COLO829 (cell line): ENCODE data around the gene SDK1.
"Not testable (repeated sequence)": the region's sequence is repeated elsewhere in the genome, so short reads cannot be mapped to it uniquely, and the experiment has no call there.

ENCODE experiments used
- DNase-seq: peaks from one replicate; pipeline ENCODE4 v3.0.0; 2012; ENCODE audit warnings: low spot score

Gene SDK1

GRCh38 chr7:3538041-3538440 is 237.0 kb downstream of the SDK1 start:
- DNase-seq, result no peak

- no peak for DNase-seq
These were observed 239.6 kb downstream of the SDK1 start for GRCh38 chr7:3540456-3541220.

- DNase-seq, result no peak
These were observed 243.2 kb downstream of the SDK1 start for GRCh38 chr7:3544202-3544601.

GRCh38 chr7:3548815-3549214 is 247.8 kb downstream of the SDK1 start:
- DNase-seq, result no peak

GRCh38 chr7:3549601-3550000 is 248.5 kb downstream of the SDK1 start:
- DNase-seq, result no peak

GRCh38 chr7:3551536-3551935 is 250.5 kb downstream of the SDK1 start:
- DNase-seq, result no peak

GRCh38 chr7:3552499-3552898 is 251.4 kb downstream of the SDK1 start:
- no peak for DNase-seq

- no peak for DNase-seq
These were observed 257.3 kb downstream of the SDK1 start for GRCh38 chr7:3558400-3558799.

GRCh38 chr7:3559278-3559677 is 258.2 kb downstream of the SDK1 start:
- DNase-seq, result no peak

- no peak for DNase-seq
These were observed 259.4 kb downstream of the SDK1 start for GRCh38 chr7:3560495-3560894.

GRCh38 chr7:3561932-3562331 is 260.9 kb downstream of the SDK1 start:
- DNase-seq, result no peak

- no peak for DNase-seq
These were observed 263.2 kb downstream of the SDK1 start for GRCh38 chr7:3564231-3564630.

- DNase-seq, result no peak
These were observed 267.5 kb downstream of the SDK1 start for GRCh38 chr7:3568516-3568915.

- DNase-seq, result no peak
These were observed 268.6 kb downstream of the SDK1 start for GRCh38 chr7:3569643-3570042.

- no peak for DNase-seq
These were observed 272.1 kb downstream of the SDK1 start for GRCh38 chr7:3573151-3573550.

- DNase-seq, result no peak
These were observed 273.3 kb downstream of the SDK1 start for GRCh38 chr7:3574386-3574785.

- no peak for DNase-seq
These were observed 274.9 kb downstream of the SDK1 start for GRCh38 chr7:3575753-3576531.

- no peak for DNase-seq
These were observed 277.3 kb downstream of the SDK1 start for GRCh38 chr7:3578399-3578798.

- no peak for DNase-seq
These were observed 278.7 kb downstream of the SDK1 start for GRCh38 chr7:3579638-3580219.

GRCh38 chr7:3582145-3582544 is 281.1 kb downstream of the SDK1 start:
- DNase-seq, result not testable (repeated sequence)

GRCh38 chr7:3585826-3586225 is 284.8 kb downstream of the SDK1 start:
- DNase-seq, result no peak

GRCh38 chr7:3588341-3588740 is 287.3 kb downstream of the SDK1 start:
- no peak for DNase-seq

GRCh38 chr7:3589752-3590151 is 288.7 kb downstream of the SDK1 start:
- no peak for DNase-seq
